ENCODE data around the gene DYNLT4.

Gene DYNLT4

GRCh38 chr1:44808063-44808937, 1.1 kb upstream of the DYNLT4 start, which contains the start of gene BTBD19:
TSS of gene BTBD19 (plus strand) at chr1:44808523. CDS start at chr1:44808821, 298 bp downstream.
- peak; percentile 96 for DNase-seq (ENCODE audit: low read depth)
- peak within 1 kb of the TSS; percentile 53 for H3K4me3 ChIP-seq (ENCODE audit: low read depth, low read length)
- TF ChIP-seq, protein P1, sequence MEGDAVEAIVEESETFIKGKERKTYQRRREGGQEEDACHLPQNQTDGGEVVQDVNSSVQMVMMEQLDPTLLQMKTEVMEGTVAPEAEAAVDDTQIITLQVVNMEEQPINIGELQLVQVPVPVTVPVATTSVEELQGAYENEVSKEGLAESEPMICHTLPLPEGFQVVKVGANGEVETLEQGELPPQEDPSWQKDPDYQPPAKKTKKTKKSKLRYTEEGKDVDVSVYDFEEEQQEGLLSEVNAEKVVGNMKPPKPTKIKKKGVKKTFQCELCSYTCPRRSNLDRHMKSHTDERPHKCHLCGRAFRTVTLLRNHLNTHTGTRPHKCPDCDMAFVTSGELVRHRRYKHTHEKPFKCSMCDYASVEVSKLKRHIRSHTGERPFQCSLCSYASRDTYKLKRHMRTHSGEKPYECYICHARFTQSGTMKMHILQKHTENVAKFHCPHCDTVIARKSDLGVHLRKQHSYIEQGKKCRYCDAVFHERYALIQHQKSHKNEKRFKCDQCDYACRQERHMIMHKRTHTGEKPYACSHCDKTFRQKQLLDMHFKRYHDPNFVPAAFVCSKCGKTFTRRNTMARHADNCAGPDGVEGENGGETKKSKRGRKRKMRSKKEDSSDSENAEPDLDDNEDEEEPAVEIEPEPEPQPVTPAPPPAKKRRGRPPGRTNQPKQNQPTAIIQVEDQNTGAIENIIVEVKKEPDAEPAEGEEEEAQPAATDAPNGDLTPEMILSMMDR (conservative IDR thresholded peaks at IDR 0.05; ENCODE audit: low read depth, low read length): no peak

DNA sequence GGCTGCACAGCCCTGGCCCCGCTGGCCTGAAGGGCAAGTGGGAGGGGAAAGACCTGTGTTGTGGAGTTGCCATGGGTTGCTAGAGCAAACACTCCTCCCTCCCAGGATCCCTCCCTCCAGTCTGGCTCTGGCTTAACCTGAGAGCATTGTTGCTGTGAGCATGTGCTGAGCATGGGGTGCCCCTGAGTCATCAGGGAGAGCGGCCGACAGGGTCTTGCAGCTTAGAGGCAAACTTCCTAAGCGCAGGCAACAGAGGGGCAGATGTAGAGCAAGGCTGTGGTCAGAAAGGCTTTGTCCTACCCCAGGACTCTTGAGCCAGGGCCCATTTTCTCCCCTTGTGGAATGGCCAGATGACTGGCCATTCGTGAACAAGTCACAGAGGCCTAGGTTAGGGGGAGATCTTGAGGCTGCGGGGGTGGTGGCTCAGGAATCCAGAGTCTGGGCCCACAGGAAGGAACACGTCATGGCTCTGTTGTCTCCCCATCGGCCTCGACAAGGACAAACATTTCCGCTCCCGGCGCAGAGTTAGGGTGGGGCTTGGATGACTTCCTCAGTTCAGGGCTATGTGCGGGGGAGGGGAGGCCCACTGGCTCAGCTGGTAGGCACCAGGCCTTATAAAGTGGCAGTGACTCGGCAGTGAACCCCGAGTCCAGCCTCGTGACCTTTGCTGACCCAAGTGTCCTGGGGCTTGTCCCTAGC, 362 bp upstream of the DYNLT4 start:
- peak; percentile 100 for DNase-seq (ENCODE audit: low read depth)
- peak overlapping the region; percentile 1 for H3K4me3 ChIP-seq (ENCODE audit: low read depth, low read length)
- TF ChIP-seq, protein P1 (conservative IDR thresholded peaks at IDR 0.05; ENCODE audit: low read depth, low read length): no peak

DNA sequence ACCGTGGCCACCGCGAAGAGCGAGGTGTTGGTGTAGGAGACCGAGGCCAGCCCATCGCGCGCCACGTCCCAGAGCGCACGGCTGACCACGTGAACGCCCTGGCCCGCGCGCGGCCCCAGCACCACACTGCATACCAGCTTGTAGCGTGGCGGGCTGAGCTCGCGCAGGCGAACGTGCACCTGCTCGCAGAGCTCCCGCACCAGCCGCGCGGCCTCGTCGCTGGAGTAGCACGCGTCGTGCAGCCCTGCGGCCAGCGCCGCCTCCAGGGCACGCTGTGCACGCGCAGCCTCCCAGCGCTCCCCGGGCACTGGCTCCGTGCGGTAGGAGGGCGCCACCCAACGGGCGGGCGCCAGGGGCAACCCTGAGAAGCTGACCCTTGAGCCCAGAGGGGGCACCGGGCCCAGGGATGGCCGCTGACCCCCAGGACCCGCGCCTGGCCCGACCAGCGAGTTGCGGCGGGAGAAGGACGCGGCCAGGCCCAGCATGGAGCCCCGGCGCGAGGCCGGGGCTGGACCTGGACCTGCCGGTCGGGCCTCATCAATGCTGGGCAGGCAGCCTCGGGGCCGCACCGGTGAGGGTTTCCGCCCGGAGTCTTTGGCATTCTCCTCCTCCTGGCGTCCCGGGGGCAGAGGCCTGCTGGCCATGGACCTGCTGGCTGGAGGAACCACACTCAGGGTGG, 987 bp downstream of the DYNLT4 start:
- DNase-seq (ENCODE audit: low read depth): no peak
- TF ChIP-seq, protein P1 (conservative IDR thresholded peaks at IDR 0.05; ENCODE audit: low read depth, low read length): no peak
- no peak overlapping the region for H3K4me3 ChIP-seq (ENCODE audit: low read depth, low read length)

- no peak overlapping the region for H3K4me3 ChIP-seq (ENCODE audit: low read depth, low read length)
- TF ChIP-seq, protein P1 (conservative IDR thresholded peaks at IDR 0.05; ENCODE audit: low read depth, low read length): peak; percentile 35
- DNase-seq (ENCODE audit: low read depth): no peak
These were observed 1.7 kb downstream of the DYNLT4 start for GRCh38 chr1:44805311-44806024.

GRCh38 chr1:44803312-44804095, 3.6 kb downstream of the DYNLT4 start:
- TF ChIP-seq, protein P1 (conservative IDR thresholded peaks at IDR 0.05; ENCODE audit: low read depth, low read length): no peak
- DNase-seq (ENCODE audit: low read depth): no peak
- H3K4me3 ChIP-seq (ENCODE audit: low read depth, low read length): peak overlapping the region; percentile 90

GRCh38 chr1:44803062-44803311, 4.2 kb downstream of the DYNLT4 start:
- H3K4me3 ChIP-seq (ENCODE audit: low read depth, low read length): peak overlapping the region; percentile 90
- TF ChIP-seq, protein P1 (conservative IDR thresholded peaks at IDR 0.05; ENCODE audit: low read depth, low read length): no peak

More at GRCh38 chr1:44803062-44803311, 4.2 kb downstream of the DYNLT4 start:
- DNase-seq (ENCODE audit: low read depth): no peak
